Spinal cord (tissue), 10 donors: ENCODE results near the gene SLC25A48. TPM values are rescaled to one million over a fixed set of nuclear protein-coding genes. Genes with fewer than 3 reads are reported as not detected.

Experiments
- DNase-seq, 6 donors: peaks; one replicate each; pipeline versions ENCODE4 v3.0.0 to v3.0.0-alpha.2; 2013 to 2015; ENCODE audit warnings: low spot score in 6 of 6, low read depth in 4 of 6
- H3K27ac ChIP-seq: one replicate; pipeline ENCODE4 v1.5.1; 2013; ENCODE audit warnings: low read depth, low read length, control low read depth
- H3K27me3 ChIP-seq: one replicate; pipeline ENCODE4 v1.6.1; 2013; ENCODE audit warnings: low read length; ENCODE audit not compliant: control insufficient read depth, insufficient read depth
- H3K36me3 ChIP-seq: one replicate; pipeline ENCODE4 v1.6.1; 2013; ENCODE audit warnings: low read length; ENCODE audit not compliant: control insufficient read depth, insufficient read depth
- H3K4me1 ChIP-seq: one replicate; pipeline ENCODE4 v1.6.1; 2013; ENCODE audit warnings: low read length; ENCODE audit not compliant: control insufficient read depth, insufficient read depth
- H3K4me3 ChIP-seq: one replicate; pipeline ENCODE4 v1.5.1; 2013; ENCODE audit warnings: low read depth, low read length, control low read depth
- H3K9me3 ChIP-seq: one replicate; pipeline ENCODE4 v1.6.1; 2013; ENCODE audit warnings: low read length; ENCODE audit not compliant: control insufficient read depth, insufficient read depth
- WGBS: methylation state at CpG from one replicate; pipeline ENCODE4 v1.1.5; 2013; ENCODE audit warnings: missing lambda C conversion rate; ENCODE audit not compliant: insufficient coverage; 5-methylcytosine and 5-hydroxymethylcytosine counted together
- polyA plus RNA-seq, 2 donors: library from polyadenylated mRNA; unstranded; fragments of 120-200 nt; gene quantifications; one replicate each; pipeline ENCODE4 v1.2.1, GENCODE V29; 2013; ENCODE audit not compliant: insufficient read length in 2 of 2
- total RNA-seq, 2 donors: library from RNA; depleted of rRNA in 1 of 2; stranded (reverse); fragments of 120-200 nt in 1 of 2; fragments of >200 nt in 1 of 2; gene quantifications; one replicate each; pipeline versions ENCODE4 v1.2.3 to v1.2.4, GENCODE V29; 2013 to 2014
- donor health status: healthy.

SLC25A48 gene
- total and polyA plus RNA-seq, 4 donors, result 6.8 to 50.2 (median 23.5) TPM

GRCh38 chr5:135864503-135865435 is 30.3 kb downstream of the SLC25A48 start:
- H3K4me1 ChIP-seq, result peaks cover 8% of the 10 kb centered on the region
- DNase-seq, result no peak
- WGBS, result 75% methylated on average over 2 of the region's 3 CpGs
- no peaks in the 10 kb centered on the region for H3K36me3 ChIP-seq
- no peak overlapping the region for H3K27ac ChIP-seq
- H3K4me3 ChIP-seq, result no peak overlapping the region
- no peaks in the 10 kb centered on the region for H3K27me3 ChIP-seq
- no peaks in the 10 kb centered on the region for H3K9me3 ChIP-seq

- no peak overlapping the region for H3K4me3 ChIP-seq
- no peak for DNase-seq
- no peaks in the 10 kb centered on the region for H3K27me3 ChIP-seq
- no peaks in the 10 kb centered on the region for H3K36me3 ChIP-seq
- H3K27ac ChIP-seq, result no peak overlapping the region
- H3K4me1 ChIP-seq, result peaks cover 8% of the 10 kb centered on the region
- no CpG with 5 or more reads among the region's 2 CpGs for WGBS
- H3K9me3 ChIP-seq, result no peaks in the 10 kb centered on the region
Measured at GRCh38 chr5:135866016-135866415, 31.6 kb downstream of the SLC25A48 start.

- Histone ChIP-seq H3K27me3 (no peaks in the 10 kb centered on the region), H3K36me3 (peaks cover 8% of the 10 kb centered on the region), H3K4me3 (no peak overlapping the region), H3K9me3 (no peaks in the 10 kb centered on the region), H3K27ac (no peak overlapping the region), H3K4me1 (peaks cover 2% of the 10 kb centered on the region)
- no peak for DNase-seq
Measured at GRCh38 chr5:135867599-135867998, 33.1 kb downstream of the SLC25A48 start.

GRCh38 chr5:135868681-135869080 is 34.2 kb downstream of the SLC25A48 start:
- no peak overlapping the region for H3K4me3 ChIP-seq
- no peaks in the 10 kb centered on the region for H3K9me3 ChIP-seq
- H3K36me3 ChIP-seq, result peaks cover 12% of the 10 kb centered on the region
- peaks cover 2% of the 10 kb centered on the region for H3K4me1 ChIP-seq
- no CpG with 5 or more reads among the region's 2 CpGs for WGBS
- H3K27ac ChIP-seq, result no peak overlapping the region
- DNase-seq, result no peak
- H3K27me3 ChIP-seq, result no peaks in the 10 kb centered on the region

GRCh38 chr5:135869276-135869675 is 34.8 kb downstream of the SLC25A48 start:
- Histone ChIP-seq H3K4me1 (peaks cover 2% of the 10 kb centered on the region), H3K4me3 (no peak overlapping the region), H3K36me3 (peaks cover 16% of the 10 kb centered on the region), H3K27me3 (no peaks in the 10 kb centered on the region), H3K9me3 (no peaks in the 10 kb centered on the region), H3K27ac (no peak overlapping the region)
- WGBS, result 75% methylated on average over 1 of the region's 2 CpGs
- no peak for DNase-seq

- Histone ChIP-seq H3K9me3 (no peaks in the 10 kb centered on the region), H3K27me3 (no peaks in the 10 kb centered on the region), H3K27ac (no peak overlapping the region), H3K4me3 (no peak overlapping the region), H3K36me3 (peaks cover 16% of the 10 kb centered on the region), H3K4me1 (peaks cover 2% of the 10 kb centered on the region)
- no peak for DNase-seq
- no CpG with 5 or more reads among the region's 3 CpGs for WGBS
Measured at GRCh38 chr5:135869935-135870334, 35.5 kb downstream of the SLC25A48 start.

GRCh38 chr5:135871268-135871915 is 36.9 kb downstream of the SLC25A48 start:
- no peak overlapping the region for H3K4me3 ChIP-seq
- H3K27me3 ChIP-seq, result no peaks in the 10 kb centered on the region
- WGBS, result 78% methylated on average over 10 of the region's 11 CpGs
- H3K4me1 ChIP-seq, result peaks cover 2% of the 10 kb centered on the region
- H3K36me3 ChIP-seq, result peaks cover 16% of the 10 kb centered on the region
- no peaks in the 10 kb centered on the region for H3K9me3 ChIP-seq
- DNase-seq, result no peak
- no peak overlapping the region for H3K27ac ChIP-seq

- DNase-seq, result no peak
- H3K4me3 ChIP-seq, result no peak overlapping the region
- 93% methylated on average over 1 of the region's 5 CpGs for WGBS
- H3K4me1 ChIP-seq, result peaks cover 14% of the 10 kb centered on the region
- no peaks in the 10 kb centered on the region for H3K9me3 ChIP-seq
- H3K27me3 ChIP-seq, result no peaks in the 10 kb centered on the region
- no peak overlapping the region for H3K27ac ChIP-seq
- peaks cover 16% of the 10 kb centered on the region for H3K36me3 ChIP-seq
Measured at GRCh38 chr5:135873831-135874230, 39.4 kb downstream of the SLC25A48 start.

GRCh38 chr5:135874461-135874860 is 40.0 kb downstream of the SLC25A48 start:
- 80% methylated on average over 3 of the region's 3 CpGs for WGBS
- H3K4me3 ChIP-seq, result no peak overlapping the region

GRCh38 chr5:135875567-135875966 is 41.1 kb downstream of the SLC25A48 start:
- no CpG with 5 or more reads among the region's 3 CpGs for WGBS
- H3K4me1 ChIP-seq, result peaks cover 25% of the 10 kb centered on the region

More at GRCh38 chr5:135874461-135874860, 40.0 kb downstream of the SLC25A48 start:
- Histone ChIP-seq H3K27me3 (no peaks in the 10 kb centered on the region), H3K36me3 (peaks cover 18% of the 10 kb centered on the region), H3K4me1 (peaks cover 14% of the 10 kb centered on the region), H3K27ac (no peak overlapping the region), H3K9me3 (no peaks in the 10 kb centered on the region)
- DNase-seq, result no peak

More at GRCh38 chr5:135875567-135875966, 41.1 kb downstream of the SLC25A48 start:
- DNase-seq, result no peak
- Histone ChIP-seq H3K4me3 (no peak overlapping the region), H3K27me3 (no peaks in the 10 kb centered on the region), H3K9me3 (no peaks in the 10 kb centered on the region), H3K27ac (no peak overlapping the region), H3K36me3 (peaks cover 19% of the 10 kb centered on the region)
